GM12874 (cell line): ENCODE data around the gene ACYP2.

Experiments
- TF ChIP-seq, protein P1 (sequence below): IDR thresholded peaks from 2 replicates; pipeline ENCODE4 v1.5.1; 2011; ENCODE audit warnings: low read depth, mild to moderate bottlenecking, control low read depth, low read length, moderate library complexity; ENCODE audit not compliant: insufficient read depth

ACYP2 gene

DNA sequence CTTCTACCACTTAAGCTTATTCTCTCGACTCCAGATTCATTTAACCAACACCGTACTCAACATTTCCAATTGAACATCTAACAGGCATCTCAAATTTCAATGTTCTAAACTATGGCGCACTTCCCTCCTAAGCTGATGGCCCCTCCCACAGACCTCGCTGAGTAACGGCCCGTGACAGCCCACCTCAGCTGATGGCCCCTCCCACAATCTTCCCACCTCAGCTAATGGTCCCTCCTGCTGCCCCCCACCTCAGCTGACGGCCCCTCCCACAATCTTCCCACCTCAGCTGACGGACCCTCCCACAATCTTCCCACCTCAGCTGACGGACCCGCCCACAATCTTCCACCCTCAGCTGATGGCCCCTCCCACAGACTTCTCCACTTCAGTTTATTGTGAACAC is 197.7 kb downstream of the ACYP2 start:
- TF ChIP-seq, protein P1, sequence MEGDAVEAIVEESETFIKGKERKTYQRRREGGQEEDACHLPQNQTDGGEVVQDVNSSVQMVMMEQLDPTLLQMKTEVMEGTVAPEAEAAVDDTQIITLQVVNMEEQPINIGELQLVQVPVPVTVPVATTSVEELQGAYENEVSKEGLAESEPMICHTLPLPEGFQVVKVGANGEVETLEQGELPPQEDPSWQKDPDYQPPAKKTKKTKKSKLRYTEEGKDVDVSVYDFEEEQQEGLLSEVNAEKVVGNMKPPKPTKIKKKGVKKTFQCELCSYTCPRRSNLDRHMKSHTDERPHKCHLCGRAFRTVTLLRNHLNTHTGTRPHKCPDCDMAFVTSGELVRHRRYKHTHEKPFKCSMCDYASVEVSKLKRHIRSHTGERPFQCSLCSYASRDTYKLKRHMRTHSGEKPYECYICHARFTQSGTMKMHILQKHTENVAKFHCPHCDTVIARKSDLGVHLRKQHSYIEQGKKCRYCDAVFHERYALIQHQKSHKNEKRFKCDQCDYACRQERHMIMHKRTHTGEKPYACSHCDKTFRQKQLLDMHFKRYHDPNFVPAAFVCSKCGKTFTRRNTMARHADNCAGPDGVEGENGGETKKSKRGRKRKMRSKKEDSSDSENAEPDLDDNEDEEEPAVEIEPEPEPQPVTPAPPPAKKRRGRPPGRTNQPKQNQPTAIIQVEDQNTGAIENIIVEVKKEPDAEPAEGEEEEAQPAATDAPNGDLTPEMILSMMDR = no peak

DNA sequence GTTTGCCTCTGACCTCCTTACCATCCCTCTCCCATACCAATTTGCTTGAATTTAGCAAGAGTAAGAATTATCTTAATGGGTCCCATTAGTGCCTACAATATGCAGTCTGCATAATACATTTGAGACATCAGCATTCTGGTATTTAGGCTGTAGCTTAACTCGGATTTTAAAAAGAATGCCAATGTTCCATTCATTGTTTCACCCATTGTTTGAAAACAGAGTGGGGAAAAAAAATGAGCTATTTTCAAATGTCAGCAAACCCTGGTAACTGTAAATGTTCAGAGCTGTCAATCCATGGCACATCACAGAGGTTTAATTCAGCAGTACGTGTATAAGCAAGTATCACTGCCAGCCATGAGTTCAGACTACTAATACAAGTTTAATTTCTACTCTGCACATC is 202.6 kb downstream of the ACYP2 start:
- TF ChIP-seq, protein P1 = no peak

DNA sequence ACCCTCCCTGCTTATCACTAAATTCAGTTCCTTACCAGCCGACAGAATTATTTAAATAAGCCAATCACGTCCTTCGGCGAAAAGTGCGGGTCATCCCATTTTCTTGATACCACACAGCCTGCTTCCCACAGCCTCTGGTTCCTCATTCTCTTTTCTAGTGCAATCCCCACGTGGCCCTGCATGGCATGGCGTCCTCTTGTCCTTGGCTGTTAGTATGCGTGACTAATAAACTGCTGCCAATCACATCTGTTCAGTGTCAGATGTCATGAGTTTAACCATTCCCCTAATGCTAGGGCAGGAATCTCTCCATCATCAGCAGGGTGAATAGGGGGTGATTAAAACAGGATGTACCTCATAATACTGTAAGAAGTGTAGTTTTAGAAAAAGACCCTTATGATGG is 203.4 kb downstream of the ACYP2 start:
- TF ChIP-seq, protein P1 = no peak

DNA sequence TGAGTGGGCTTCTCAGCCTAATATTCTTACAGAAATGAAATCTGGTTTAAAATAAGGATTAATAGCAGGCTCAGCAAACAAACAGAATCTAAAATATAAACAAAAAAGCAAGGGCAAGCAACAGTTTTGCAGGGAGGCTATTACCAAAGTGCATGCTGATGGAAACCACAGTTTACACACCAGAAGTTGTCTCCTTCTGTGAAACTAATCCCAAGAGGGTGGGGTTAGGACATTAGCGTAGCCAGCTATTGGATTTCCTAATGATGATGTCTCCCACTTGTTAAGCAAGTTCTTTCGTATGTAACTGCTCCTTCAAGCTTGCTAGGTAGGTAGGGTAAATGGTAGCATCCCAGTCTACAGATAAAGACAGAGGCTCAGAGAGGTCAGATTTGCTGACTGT is 205.6 kb downstream of the ACYP2 start:
- TF ChIP-seq, protein P1 = no peak

DNA sequence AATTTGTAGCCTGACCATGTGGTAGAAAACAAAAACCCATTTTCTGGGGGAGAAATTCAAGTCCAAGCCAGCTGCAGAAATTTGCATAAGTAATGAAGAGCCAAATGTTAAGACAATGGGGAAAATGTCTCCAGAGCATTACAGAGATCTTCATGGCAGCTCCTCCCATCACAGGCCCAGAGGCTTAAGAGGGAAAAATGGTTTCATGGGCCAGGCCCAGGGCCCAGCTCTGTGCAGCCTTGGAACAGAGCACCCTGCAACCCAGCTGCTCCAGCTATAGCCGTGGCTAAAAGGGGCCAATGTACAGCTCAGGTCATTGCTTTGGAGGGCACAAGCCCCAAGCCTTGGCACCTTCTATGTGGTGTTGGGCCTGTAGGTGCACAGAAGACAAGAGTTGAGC is 209.7 kb downstream of the ACYP2 start:
- TF ChIP-seq, protein P1 = no peak

DNA sequence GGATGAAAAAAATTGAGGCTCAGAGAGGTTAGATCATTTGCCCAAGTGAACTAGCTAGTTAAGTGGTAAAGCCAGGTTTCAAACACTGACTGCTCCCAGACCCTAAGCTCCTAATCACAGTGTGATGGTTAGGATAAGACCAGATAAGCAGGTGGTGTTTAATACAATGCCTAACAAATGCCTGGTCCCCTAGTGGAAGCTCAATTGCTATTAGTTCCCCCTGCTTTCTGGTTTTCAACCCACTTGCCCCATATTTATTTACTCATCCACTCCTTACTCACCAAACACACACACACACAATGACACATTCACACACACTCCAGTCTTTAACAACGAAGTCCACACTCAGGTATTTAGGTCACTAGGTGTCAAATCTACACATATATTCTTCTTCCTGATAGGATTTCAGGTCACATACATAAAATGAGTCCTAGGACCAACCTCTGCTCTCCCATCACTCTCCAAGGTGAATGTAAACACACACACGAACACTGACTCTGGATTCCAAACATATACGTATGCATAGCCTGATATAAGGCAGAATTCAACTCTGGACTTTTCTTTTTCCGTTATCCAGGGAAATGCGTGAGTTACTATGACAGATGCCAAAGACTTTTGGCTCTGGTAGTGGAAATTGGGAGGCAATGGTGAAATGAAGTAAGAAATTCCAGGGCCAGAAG is 214.2 kb downstream of the ACYP2 start:
- TF ChIP-seq, protein P1 = no peak

DNA sequence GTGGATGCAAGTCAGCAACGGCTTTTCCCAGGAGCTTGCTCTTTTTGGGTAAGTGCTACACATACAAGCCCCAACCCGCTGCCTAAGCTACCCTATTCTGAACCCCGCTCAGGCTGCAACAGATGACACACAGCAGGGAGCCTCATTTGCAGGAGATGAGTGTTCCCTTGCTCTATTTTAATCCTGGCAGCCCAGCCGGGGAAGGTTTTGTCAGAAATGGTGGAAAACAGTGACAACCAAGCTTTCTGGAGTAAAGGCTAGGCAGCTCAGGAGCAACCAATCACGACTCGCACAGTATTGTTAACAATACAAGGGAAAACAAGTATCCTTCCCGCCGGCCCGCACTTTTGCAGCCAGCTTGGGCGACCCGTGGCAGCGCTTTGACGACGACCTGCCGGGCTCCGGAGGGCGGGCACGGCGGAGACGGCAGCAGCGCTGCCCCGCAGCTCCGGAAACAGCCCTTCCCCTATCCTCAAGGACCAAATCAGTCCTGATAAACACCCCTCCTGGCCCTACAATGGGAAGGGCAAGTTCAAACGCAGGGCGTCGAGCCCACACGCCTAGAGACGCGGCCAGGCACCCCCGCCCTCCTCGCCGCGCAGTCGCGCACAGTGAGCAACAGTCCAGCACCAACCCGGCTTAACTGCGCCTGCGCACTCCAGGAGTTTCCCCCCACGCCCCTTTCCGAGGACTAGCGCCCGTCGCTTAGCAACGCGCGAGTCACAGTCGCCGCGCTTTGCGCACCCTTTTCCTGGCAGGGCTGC is 214.9 kb downstream of the ACYP2 start:
- TF ChIP-seq, protein P1 = no peak
